ENCODE data around the gene CDH10.

Gene CDH10

DNA sequence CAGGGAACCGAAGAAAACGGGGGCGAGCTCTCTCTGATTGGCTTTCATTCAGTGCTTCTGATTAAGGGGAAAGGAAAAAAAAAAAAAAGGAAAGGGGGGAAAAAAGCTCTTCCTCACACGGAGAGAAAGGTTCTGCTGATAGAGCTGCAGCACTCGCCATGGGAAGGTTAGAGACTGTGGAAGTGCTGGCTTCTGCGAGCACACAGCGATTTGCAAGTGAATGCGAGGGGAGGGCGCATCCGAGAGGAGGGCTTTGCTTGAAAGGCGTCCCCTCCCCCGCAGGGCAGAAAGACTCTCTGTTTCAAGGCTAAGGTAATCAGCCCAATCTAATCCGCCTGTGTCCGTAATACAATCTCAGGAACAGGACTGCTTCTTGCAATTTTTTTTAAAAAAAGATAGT lies at the start of gene CDH10:
Gene CDH10 (minus strand): TSS at position 218 of the 400 bp plus-strand sequence. CDS start 51,488 bp downstream, outside the sequence.
- DNase-seq: no peak

DNA sequence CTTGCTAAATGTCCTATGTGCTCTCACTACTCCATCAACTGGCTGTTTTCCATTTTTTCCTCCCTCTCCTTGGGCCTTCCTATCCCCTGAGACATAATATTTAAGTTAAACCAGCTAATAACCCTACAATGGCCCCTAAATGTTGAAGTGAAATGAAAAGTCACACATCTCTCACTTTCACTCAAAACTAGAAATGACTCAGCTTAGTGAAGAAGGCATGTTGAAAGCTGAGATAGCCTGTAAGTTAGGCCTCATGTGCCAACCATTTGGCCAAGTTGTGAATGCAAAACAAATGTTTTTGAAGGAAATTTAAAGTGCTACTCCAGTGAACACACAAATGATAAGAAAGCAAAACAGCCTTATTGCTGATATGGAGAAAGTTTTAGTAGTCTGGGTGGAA lies 48.8 kb upstream of the CDH10 start:
- DNase-seq: no peak

DNA sequence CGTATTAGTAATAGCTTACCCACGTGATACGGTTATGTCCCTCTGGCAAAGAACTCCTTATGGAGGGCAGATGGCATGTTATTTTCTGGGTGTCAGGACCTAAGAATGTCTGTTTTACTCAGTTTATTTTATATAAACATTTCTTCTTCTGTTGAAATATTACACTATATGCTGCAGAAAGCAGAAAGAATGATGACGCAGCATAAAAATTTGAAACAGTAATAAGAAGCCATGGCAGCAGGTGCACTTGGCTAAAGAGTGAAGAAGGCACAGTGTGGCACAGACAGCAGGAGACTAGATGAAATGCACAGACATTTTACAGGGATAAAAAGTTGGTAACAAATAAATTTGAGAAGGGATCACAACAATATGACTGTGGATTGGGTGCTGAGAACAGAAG lies 46.3 kb upstream of the CDH10 start:
- DNase-seq: no peak

- DNase-seq: no peak
Measured at GRCh38 chr5:24681106-24681505, 36.3 kb upstream of the CDH10 start.

DNA sequence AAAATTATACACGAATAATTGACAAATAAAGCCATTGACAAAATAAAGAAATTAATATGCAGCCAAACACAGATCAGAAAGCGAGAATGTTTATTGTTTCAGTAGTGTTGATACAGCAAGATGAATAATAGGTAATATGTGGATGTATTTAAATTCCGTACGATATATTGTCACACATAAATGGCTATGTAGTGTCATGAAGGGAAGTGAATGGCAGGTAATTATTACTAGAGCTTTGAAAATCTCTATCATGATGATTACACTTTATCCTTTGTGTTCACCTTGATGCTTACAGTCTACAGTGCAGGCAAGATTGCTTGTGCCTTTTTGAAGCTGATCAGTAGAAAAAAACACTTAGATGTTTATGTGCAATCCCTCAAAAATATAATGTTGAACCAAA lies 23.3 kb upstream of the CDH10 start:
- no peak for DNase-seq

- no peak for DNase-seq
Measured at GRCh38 chr5:24649531-24649930, 4.8 kb upstream of the CDH10 start.

DNA sequence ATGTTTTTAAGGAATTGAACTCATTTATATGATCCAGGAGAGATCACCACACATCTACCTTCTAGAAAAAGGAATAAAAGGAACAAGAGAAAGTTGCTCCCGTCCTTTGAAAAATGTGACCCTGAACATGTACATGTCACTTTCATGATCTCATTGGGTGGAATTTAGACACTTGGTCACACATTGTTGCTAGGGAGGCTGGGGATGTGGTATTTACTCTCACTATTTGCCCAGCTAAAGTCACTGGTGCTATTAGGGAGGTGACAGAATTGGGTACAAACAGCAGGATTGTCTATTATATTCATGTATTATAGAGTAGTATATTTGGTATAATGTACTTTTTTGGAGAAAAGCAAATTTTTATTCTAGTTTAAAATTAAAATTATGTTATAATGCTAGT lies 2.1 kb upstream of the CDH10 start:
- no peak for DNase-seq

DNA sequence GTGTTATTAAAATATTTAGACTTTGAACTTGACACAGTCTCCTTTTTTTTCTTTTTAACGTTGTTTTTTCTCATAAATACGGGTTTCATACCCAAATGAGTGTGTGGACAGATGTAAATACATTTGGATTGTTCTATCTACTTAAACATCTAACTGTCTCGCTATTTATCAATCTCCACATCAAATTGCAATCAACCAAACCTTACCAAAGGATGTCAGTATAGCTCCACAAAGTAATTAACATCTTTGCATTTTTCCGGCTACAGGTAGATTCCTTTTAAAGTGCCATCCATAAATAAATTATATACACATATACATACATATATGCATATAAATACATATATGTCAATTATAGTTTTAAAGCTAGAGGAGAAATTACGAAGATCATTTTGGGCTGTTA lies 705 bp upstream of the CDH10 start:
- no peak for DNase-seq

DNA sequence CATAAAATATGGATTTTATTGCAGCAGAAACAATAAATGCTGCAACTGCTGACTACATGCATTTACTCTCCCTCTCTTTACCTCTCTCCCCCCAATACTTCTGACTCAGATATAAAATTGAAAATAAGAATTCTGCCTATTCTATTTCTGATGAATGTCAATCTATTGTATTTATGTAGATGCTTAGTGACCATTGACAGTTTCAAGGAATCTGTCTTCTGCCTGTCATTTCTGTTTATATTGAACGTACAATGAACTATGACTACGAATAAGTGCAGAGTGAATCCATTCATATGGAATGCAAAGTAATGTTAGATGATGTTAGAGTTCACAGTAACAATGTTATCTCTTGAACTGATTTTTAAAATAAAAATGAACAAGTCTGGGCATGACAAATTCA lies 898 bp downstream of the CDH10 start:
- DNase-seq: no peak

DNA sequence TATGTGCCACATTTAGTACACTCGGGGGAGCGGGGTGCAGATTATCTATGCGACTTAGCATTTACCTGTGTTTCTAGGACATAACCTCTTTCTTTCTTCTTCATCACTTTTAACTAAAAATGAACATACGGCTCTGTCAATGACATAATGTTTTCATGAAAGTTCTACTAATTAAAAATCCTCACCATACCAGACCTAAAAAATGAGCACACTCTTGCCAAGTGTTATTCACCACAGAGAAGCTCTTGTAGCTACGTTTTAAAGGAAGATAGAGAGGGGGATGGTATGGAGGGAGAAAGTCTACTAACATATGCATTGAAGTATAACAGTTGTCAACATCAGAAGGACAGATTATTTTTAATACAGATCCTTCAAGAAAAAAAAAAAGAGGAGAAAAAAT lies 1.6 kb downstream of the CDH10 start:
- no peak for DNase-seq

GRCh38 chr5:24642022-24642421 lies 2.8 kb downstream of the CDH10 start:
- DNase-seq: peak in 1 of 2 experiments; percentile 50

- no peak for DNase-seq
Measured at GRCh38 chr5:24635209-24635608, 9.6 kb downstream of the CDH10 start.

- peak in 1 of 2 experiments; percentile 50 for DNase-seq
Measured at GRCh38 chr5:24633715-24634325, 11.0 kb downstream of the CDH10 start.

DNA sequence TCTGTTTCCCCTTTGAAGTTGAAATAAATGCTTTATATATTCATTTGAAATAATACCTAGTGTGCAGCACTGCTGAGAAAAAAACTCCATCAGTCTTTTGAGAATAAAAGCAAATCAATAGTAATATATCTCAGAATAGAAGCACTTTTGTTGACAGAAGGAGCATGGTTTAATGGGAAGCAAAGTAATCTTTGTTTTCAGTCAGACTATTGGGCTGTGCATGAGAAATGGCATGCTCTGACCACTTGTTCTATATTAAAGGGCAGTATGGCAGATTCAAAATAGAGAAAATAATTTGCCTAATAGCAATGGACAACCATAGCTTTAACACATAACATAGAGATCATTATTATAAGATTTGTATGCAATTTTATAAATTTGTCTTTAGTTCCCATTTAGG lies 12.4 kb downstream of the CDH10 start:
- DNase-seq: no peak

GRCh38 chr5:24630918-24631317 lies 13.9 kb downstream of the CDH10 start:
- no peak for DNase-seq

DNA sequence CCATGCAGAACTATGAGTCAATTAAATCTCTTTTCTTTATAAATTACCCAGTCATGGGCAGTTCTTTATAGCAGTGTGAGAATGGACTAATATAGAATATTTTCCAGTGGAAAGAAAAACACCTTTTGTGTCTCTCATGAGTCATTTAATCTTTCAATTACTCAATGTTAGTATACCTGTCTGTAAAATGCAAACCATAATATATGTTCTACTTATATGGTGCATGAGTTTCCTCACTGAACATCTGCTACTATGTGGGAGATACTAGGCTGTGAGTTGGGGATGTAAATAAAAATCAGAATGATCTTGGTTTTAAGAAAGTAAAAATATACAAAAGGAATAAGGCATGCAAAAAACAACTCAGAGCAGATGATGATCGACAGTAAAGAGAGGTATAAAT lies 15.0 kb downstream of the CDH10 start:
- no peak for DNase-seq

DNA sequence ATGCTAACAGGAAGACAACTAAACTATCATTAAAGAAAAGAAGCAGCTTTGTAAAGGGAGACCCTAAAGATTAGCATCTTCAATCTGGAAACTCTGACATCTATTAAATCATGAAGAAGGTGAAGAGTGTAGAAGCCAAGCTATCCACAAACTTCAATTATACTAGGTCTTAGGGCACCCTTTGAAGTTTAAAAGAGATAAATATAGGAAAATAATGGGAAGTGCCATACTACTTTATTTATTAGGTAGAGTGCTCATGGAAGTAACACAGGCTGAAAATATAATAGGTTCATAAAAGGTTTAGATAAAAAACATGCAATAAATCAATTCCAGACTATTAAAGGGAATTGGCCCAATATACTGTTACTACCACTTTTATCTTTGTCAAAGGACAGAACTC lies 19.9 kb downstream of the CDH10 start:
- DNase-seq: no peak

- DNase-seq: no peak
Measured at GRCh38 chr5:24623624-24624023, 21.2 kb downstream of the CDH10 start.

- DNase-seq: no peak
Measured at GRCh38 chr5:24623031-24623430, 21.7 kb downstream of the CDH10 start.

- DNase-seq: no peak
Measured at GRCh38 chr5:24621792-24622191, 23.0 kb downstream of the CDH10 start.

DNA sequence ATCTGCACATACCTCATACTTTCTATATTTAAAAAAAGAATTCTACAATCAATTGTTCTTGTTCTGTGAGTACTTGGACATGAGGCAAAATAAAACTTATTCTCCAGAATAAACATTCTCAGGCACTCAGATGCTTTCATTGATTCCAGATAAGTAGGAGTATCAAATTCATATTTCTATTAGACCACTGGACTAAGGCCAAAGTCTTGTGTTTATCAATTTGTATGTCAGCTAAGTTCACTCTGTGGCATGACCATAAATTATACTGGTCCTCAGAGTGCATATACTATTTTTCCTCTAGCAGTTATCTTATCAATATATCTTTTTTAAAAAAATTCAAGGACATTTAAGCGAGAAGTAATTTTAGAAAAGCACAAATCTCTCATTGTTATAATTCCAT lies 28.2 kb downstream of the CDH10 start:
- DNase-seq: no peak

DNA sequence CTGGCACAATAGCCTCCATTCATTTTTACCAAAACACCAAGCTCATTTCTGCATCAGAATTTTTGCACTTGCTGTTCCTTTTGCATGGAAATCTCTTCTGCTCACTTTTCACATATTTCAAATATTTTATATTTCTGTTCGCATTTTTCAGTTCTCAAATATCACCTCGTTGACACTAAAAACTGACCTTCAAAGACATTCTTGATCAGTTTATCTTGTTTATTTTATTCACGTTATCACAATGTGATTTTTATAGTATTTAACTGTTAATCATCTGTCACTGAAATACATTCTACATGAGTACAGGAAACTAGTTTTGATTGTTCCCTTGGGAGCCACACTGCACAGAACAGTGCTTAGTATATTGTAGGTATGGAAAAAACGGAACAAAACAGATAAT lies 29.6 kb downstream of the CDH10 start:
- no peak for DNase-seq

GRCh38 chr5:24609706-24610105 lies 35.1 kb downstream of the CDH10 start:
- DNase-seq: no peak

- no peak for DNase-seq
Measured at GRCh38 chr5:24606971-24607370, 37.8 kb downstream of the CDH10 start.

GRCh38 chr5:24602188-24602587 lies 42.6 kb downstream of the CDH10 start:
- DNase-seq: no peak

DNA sequence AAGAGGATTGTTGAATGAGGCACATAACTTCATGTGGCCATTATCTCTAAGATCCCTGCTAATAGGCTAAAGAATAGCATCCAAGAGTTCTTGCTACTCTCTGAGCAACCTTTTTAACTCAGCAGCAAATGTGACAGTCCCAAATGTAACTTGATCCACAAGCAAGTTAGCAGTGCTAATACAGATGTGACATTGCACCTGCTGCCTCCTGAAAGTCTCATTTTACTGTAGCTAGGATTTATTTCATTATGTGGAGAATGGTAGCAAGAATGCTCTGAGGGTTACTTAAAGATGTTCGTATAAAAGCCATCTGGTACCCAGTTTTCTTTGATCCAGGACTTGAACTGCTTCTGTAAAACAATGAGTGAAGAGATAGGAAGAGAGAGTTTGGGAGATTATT lies 45.8 kb downstream of the CDH10 start:
- DNase-seq: no peak

All from SW 1271 (cell line).